IPS-NIHi7 (cell line): ENCODE measurements around the gene FAM153A.
"Not testable (repeated sequence)": the region's sequence is repeated elsewhere in the genome, so short reads cannot be mapped to it uniquely, and the experiment has no call there.

Experiments
- DNase-seq: peaks from one replicate; pipeline ENCODE4 v3.0.0; 2012; ENCODE audit warnings: mixed read lengths; ENCODE audit errors: extremely low spot score

The FAM153A gene

GRCh38 chr5:177782792-177783633 is at the start of gene FAM153A:
TSS of gene FAM153A (minus strand) at chr5:177782899.
- not testable (repeated sequence) for DNase-seq

GRCh38 chr5:177832287-177832686 is 49.6 kb upstream of the FAM153A start:
- not testable (repeated sequence) for DNase-seq

- DNase-seq, result not testable (repeated sequence)
These were observed 43.4 kb upstream of the FAM153A start for GRCh38 chr5:177826073-177826472.

- not testable (repeated sequence) for DNase-seq
These were observed 42.1 kb upstream of the FAM153A start for GRCh38 chr5:177824776-177825175.

GRCh38 chr5:177822489-177822888 is 39.8 kb upstream of the FAM153A start:
- not testable (repeated sequence) for DNase-seq

- DNase-seq, result not testable (repeated sequence)
These were observed 37.0 kb upstream of the FAM153A start for GRCh38 chr5:177819664-177820063.

- DNase-seq, result not testable (repeated sequence)
These were observed 30.2 kb upstream of the FAM153A start for GRCh38 chr5:177812814-177813425.

GRCh38 chr5:177812160-177812743 is 29.6 kb upstream of the FAM153A start:
- not testable (repeated sequence) for DNase-seq

DNA sequence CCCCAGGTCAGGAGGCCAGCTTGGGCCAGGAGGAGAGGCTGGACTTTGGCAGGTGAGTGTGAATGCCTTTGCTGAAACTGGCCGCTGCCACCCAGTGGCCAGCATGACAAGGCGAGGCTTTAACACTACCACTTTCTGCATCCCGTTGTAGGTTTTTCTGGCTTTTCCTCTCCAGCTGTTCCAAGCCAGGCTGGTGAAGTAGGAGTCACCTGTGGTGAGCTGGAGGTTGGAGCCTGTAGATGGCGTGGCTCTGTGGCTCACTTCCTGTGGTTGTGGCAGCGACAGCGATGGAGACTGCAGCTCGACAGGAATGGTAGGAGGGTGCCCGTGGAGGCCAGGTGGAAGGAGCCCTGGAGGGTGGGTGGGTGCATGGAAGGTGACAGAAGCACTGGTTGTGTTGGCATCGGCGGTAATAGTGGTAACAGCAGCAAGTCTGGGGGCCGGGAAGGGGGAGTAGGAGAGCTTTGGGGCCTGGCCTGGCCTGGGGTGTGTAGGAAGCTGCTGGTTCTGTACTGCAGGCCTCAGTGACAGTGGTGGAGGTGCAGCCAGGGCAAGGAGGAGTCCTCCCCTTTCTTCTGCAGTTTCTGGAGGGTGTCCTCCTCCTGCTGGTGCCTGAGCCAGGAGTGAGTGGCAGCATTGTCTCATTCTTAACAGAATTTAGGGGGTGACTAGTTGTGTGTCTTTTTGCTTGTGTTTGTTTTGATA is 26.7 kb upstream of the FAM153A start:
- not testable (repeated sequence) for DNase-seq

GRCh38 chr5:177808420-177808819 is 25.7 kb upstream of the FAM153A start:
- DNase-seq, result not testable (repeated sequence)

DNA sequence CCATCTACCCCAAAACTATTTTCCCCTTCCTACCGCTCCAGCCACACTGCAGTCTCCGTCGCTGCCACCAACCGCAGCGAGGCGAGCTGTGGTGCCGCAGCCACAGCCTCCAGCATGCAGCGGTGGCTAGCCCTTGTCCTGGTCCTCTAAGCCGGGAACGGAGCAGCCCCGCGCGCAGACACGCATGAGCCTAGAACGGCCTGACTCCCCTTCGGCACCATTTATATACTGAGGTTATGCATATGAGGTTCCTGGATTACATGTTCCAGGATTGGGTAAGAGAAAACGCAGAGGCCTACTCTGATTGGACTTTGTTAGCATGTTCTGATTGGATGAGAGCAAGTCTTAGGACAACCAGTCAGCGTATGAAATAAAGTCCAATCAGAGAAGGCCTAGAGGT is 24.6 kb upstream of the FAM153A start:
- not testable (repeated sequence) for DNase-seq

- not testable (repeated sequence) for DNase-seq
These were observed 18.7 kb upstream of the FAM153A start for GRCh38 chr5:177801427-177801826.

DNA sequence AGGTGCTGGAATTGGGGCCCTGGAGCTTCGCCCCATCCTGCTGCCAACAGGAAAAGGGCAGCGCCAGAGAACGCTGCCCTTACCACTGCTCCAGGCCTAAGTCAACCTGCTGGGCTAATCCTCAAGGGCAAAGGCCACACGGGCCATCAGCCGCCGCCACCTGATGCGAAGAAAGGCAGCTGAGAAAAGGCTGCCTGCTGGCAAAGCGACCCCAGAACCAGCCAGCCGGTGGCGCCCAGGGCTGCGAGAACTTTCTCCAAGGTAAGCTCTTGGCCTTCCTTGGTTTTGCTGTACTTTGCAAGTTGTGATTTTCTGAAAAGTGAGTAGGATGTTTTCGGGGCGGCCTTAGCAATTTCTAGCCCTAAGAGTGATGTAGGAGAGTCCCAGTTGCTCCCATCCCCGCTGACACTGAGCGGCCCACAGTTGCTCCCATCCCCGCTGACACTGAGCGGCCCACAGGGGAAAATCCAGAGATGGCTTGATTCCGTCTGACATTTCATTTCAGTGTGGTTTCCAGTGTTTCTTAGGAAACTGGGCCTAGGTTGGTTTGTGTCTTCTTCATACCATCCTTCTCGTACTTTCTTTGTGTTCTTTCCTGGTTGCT is 15.6 kb upstream of the FAM153A start:
- DNase-seq, result not testable (repeated sequence)

DNA sequence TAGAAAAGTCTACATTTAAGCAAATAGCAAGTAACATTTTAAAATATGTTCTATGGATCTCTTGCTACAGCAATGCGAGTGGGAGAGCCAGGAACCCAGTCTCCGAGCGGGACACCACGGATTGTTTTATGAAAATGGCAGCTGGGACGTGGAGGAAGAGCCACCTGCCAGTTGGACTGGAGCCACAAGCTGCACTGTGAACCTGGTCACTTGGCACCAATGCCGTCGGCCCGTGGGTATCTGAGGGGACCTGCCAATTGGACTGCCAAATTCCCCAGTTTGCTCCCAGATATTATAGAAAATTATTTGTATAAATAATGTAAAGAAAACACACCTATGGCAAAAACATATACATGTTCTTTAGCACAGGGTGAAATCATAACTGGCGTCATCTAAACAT is 10.6 kb upstream of the FAM153A start:
- not testable (repeated sequence) for DNase-seq

DNA sequence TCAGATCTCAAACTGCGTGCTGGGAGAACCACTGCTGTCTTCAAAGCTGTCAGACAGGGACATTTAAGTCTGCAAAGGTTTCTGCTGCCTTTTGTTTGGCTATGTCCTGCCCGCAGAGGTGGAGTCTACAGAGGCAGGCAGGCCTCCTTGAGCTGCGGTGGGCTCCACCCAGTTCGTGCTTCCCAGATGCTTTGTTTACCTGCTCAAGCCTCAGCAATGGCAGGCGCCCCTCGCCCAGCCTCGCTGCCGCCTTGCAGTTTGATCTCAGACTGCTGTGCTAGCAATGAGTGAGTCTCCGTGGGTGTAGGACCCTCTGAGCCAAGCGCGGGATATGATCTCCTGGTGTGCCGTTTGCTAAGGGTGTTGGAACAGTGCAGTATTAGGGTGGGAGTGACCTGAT is 8.9 kb upstream of the FAM153A start:
- not testable (repeated sequence) for DNase-seq

- DNase-seq, result not testable (repeated sequence)
These were observed 530 bp downstream of the FAM153A start for GRCh38 chr5:177782169-177782568.

GRCh38 chr5:177771206-177771605 is 11.5 kb downstream of the FAM153A start:
- not testable (repeated sequence) for DNase-seq

DNA sequence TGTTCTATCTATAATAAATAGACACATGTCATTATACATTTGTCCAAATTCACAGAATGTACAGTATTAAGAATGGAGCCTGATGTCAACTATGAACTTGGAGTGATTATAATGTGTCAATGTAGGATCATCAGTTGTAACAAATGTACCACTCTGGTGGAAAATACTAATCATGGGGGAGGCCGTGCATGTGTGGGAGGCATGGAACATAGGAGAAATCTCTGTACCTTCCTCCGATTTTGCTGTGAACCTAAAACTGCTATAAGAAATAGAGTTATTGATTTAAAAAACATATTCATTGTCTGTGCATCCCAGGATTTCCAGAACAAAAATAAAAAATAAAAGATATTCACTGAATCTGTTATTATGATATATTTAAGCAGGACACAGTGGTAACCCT is 12.1 kb downstream of the FAM153A start:
- DNase-seq, result not testable (repeated sequence)

- not testable (repeated sequence) for DNase-seq
These were observed 18.8 kb downstream of the FAM153A start for GRCh38 chr5:177763737-177764508.

GRCh38 chr5:177760954-177761353 is 21.7 kb downstream of the FAM153A start:
- not testable (repeated sequence) for DNase-seq

- DNase-seq, result not testable (repeated sequence)
These were observed 35.3 kb downstream of the FAM153A start for GRCh38 chr5:177747354-177747753.
